Stimulated activated CD4-positive, alpha-beta T cell treated with anti-CD3 and anti-CD28 coated beads, Interleukin-15, amount 100 ng/mL, for 1 hour (primary cell): ENCODE measurements around the gene RAB11FIP2.

ENCODE experiments used
- DNase-seq, 2 donors: peaks; one replicate each; pipeline ENCODE4 v3.0.0-alpha.2; 2020; ENCODE audit warnings: low read depth in 1 of 2, low spot score in 1 of 2

Gene RAB11FIP2

DNA sequence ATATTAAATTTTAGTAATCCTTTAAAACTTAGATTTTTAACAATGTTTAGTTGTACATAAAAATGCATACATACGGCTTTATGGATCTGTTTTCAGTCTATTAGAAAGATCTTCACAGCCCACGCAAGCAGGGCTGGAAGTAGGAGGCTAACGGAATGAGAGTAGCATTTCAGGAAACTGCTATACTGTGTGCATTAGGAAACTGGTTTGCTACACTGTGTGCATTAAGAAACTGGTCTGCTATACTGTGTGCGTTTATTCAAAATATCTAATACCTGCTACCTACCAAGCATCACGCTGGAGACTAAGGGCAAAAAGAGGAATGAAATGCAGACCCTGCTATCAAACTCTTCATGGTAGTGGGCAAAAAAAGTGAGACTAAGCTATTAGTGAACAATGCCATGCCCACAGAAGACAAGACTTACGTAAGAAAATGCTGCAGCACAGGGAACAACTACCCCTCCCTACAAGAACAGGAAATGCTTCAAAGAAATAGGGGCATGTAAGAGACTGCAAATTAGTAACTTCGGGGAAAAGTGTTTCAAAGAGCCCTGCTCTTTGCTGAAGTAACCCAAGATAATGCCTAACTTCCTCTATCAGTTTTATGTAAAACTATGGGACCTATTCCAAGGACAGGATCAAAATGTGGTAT lies 11.3 kb downstream of the RAB11FIP2 start:
- DNase-seq = no peak

DNA sequence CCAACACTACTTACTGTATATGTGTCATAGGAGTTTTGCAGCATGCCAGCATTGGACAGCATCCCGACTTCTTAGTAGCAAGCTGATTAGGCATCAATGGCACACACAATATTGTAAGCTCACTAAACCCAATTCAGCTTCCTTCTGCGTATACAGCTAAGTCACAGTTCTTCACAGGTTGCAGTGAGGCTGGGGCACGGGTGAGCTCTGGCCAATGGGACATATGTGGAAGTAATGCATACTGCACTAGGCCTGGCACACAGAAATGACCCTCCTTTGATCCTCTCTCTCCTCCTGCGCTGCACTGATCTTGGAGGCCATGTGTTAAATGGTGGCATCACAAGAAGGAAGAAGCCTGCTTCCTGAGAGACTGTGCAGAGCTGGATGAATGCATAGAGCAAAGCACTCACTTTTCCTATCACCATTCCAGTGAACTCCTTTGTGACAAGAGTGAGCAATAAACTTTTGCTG lies 11.9 kb downstream of the RAB11FIP2 start:
- DNase-seq = no peak

DNA sequence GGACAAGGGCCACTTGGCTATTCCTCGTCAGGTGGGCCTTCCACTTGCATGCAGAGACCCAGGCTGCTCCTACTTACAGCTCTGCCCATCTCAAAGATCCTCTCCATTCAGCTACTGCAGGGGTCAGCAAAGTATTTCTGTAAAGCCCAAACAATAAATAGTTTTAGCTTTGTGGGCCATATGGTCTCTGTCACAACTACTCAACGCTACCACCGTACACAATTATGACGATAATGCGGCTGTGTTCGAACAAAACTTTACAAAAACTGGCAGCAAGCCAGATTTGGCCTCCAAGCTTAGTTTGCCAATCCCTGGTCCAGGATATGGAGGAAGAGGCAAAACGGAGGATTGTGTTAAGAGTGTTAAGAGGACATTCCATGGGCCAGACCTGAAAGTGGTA lies 12.8 kb downstream of the RAB11FIP2 start:
- DNase-seq = no peak

DNA sequence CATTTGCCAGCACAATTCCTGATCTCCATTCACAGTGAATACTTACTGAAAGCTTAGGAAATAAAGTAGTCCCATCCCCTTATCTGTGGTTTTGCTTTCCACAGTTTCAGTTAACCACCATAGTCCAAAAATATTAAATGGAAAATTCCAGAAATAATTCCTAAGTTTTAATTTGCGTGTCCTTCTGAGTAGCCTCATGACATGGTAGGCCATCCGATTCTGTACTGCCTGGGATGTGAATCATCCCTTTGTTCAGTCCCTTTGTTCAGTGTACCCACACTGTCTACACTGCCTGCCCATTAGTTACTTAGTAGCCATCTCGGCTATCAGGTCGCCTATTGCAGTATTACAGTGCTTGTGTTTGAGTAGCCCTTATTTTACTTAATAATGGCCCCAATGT lies 14.2 kb downstream of the RAB11FIP2 start:
- no peak for DNase-seq

DNA sequence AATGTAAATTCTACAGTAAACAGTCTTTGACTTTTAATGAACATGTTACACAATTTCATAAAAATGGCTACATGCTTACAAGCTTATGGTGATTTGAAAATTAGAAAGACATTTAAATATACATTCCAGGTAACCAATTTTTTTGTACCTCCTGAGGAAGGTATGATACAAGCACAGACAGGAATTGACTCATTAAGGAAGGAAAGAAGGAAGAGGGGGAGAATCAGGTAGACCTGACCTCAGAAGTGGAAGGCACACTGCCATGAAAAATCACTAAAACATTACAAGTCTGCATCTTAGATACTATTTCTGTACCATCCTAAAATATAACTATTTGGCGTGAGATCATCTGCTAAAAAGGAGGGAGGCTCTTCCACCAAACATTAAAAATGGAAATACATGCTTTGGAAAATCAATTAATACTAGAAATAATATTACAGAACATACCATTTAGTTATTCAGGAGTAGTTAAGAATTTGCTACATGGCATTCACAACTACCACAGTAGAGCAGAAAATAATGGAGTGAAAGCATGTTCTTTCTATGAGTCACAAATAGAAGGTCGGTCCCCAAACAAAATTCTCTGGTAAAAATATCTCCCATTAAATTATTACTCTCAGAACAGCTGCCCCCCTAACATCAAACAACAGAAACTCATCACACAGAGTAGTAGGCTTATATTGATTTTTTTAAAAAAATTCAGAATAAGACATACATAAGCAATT lies 15.2 kb downstream of the RAB11FIP2 start:
- no peak for DNase-seq

DNA sequence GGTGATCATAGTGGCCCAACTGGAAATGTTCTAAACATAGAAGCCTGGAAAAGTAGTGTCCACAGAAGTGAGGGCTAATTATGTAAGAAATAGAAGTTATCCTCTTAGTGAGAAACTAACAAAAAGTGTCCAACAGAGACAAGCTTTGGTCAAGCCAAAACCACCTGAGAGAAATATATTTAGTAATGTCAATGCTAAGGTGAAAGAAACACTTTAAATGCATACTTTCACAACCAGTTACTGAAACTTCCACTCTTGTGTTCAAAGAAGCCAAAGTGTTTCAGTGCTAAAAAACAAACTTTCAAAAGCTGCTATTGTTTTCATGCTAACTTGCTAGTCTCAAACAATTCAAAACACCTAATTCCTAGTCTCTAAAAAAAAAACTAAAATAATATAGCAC lies 18.1 kb downstream of the RAB11FIP2 start:
- DNase-seq = no peak

DNA sequence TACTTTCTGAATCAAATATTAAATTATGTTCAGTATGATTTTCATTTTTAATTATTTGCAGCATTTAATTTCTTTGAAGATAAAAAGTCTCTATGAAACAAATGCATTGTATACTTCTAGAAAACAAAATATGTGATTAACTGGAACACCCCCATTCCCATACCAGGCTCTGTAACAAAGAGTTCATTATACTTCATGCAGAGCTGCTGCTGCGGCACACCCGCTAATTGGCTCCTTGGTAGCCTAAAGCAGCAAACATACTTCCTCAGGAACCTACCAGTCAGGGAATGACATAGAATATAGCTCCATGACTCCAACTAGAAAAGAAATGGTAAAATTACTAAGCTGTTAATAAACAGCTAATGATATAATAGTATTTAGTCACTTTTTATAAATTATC lies 19.3 kb downstream of the RAB11FIP2 start:
- DNase-seq = no peak

DNA sequence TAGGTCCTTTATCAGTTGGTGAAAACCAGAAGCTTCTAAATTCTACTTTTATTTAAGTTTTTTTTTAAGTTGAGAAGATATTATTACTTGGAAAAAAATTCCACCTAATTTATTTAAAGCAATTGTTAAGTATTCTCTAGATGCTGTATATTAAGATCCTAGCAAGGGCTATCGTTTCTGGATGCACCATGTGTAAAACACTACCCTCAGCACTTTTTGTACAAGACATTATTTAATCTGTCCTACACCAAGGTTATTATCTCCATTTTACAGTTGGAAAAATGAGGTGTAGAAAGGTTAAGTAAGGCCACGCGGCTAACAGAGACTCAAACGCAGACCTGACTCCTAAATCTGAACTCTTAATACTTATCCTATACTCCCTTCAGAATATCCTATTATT lies 19.8 kb downstream of the RAB11FIP2 start:
- no peak for DNase-seq

DNA sequence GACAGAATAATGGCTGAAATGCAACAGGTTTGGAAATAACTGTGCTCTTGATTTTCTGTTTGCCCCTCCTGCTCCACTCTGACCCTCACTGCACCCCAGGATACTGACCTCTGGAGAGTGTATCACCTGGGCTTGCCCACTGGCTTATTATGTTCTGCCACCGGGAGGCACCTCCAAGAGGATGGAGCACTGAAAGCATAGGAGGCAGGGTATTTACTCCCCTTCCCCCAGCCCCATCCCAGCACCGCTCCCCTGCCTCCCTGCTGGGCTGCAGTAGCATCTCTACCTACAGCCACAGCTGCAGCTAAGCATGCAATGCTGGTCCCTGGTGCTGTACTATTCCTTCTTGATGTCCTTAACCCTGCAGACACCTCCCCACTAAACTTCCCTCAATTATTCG lies 26.4 kb downstream of the RAB11FIP2 start:
- DNase-seq = no peak

DNA sequence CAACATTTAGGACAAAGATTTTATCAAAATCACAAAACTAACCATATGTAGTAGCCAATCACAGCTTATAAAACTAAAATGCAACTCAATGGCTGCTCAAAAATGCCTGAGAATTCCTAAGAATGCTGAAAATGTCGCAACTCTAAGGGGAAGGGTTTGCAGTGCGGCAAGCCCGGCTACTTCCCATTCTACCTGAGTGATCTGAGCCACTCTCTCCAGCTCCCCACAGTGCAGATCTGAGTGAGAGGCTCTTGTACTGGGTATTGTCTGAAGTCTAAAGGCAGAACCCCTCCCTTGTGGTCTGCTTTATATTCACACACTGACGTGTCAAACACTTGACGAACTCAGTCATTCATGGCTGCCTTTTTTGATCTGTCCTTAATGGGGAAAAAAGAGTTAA lies 28.9 kb downstream of the RAB11FIP2 start:
- no peak for DNase-seq

DNA sequence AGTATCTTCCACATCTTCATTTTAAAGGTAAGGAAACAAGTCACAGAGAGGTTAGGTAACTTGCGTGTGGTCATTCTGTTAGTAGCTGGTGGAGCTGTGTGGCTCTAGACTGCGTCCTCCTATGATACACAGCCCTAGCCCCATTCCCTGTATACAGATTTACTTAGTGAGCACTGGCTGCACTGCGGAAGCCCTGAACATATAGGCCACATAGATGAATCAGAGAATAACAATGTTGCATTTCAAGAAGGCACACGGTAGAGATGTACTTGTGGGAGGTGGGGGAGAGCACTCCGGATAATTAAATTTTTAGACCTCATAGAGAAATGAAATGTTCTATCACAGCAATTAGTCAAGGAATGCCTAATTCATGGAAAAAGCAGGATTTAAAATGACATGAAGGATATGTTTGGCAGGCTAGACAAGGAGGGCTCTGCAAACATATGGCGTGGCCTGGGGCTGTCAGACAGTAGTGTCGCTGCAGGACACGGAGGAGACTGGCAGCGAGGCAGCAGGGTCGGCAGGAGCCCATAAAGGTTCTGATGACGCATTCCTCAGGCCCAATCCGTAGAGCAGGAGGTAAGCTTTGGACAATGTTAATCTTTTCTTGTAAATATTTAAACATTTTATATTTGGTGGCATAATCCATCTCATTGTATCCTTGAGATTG lies 29.5 kb downstream of the RAB11FIP2 start:
- DNase-seq = no peak

DNA sequence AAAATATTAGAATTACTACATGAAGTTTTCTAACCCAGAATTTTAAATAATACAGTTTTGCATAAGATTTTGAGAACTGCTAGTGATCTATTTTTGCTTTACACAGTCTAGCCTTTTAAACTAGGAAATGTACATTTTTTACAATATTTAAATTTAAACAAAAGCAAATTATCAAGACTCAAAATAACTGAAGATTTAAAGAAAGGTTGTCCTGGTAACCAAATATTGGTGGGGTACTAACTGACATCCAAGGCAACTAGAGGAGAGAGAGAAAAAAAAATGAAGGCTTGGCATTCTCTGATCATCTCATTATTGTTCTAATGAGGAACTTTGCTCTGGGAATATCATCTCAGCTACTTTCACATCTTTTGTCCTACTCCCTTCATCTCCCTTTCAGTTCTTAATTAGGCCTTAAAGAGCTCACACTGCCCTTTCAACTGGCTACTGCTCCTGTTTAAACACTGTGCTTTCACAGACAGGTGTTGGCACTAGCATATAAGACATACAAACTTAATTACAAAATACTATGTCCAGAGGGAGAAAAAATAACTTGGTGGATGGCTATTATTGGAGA lies 33.7 kb downstream of the RAB11FIP2 start:
- DNase-seq = no peak

DNA sequence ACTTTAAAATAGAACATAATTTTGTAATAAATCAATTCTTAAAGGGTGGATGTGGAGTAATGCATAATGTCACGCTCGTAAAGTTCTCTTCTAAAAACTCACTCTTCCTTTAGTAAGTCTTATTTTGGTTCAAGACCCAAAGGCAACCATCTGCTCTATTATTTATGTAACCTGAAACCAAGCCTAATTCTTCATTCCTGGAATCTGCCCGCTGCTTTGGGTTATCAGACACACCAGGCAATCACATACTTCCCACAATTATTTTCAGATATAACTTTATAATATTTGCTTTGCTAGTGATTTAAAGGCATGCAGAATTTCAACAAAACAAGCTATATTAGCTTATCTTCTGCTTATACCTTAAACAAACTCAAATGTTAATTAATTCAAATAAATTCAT lies 39.0 kb downstream of the RAB11FIP2 start:
- DNase-seq = no peak

DNA sequence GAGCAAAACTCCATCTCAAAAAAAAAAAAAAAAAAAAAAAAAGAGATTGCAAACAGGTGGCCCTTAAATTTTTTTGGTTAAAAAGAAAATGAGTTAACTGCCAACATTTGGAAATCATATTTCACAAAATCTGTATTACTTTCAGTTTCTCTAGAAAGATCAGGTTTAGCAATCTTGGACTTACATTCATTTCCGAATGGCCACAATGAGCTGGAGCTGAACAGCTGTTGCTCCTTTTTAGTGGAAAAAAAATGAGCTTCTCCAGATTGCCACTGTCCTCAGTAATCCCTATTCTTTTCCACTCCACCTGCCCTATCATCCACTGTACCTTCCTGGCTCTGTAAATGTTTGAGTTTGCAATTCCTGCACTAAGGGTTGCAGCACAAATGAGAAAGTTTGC lies 43.6 kb downstream of the RAB11FIP2 start:
- no peak for DNase-seq

DNA sequence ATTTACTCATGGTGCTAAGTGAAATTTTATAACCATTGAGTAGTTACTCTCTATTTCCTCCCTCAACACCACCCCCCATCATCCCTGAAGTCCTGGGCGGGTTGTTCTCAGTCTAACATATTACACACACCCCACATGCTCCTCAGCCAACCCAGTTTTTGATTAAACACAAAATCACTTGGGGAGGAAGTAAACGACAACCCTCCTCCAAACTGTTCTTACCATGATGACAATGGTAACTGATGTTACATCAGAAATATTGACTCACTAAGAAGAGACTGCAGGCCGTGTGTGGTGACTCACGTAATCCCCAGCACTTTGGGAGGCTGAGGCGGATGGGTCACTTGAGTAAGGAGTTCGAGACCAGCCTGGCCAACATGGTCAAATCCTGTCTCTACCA lies 44.2 kb downstream of the RAB11FIP2 start:
- DNase-seq = no peak

DNA sequence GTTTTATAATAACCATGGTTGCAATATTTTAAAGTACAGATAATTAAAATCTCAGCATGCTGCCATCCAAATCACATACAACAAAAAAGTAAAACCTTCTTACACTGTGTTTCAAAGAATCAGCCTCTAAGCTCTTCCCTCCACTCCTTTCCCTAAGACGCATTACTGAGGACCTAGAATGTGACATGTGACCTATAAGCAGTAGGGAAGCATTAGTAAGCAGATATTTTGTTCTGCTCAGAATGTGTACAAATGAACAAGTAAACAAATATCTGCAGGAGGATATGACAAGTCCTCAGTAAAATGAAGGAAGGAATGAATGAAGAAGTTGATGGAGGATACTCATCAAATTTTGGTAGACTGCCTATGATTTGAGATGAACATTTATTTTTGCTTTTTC lies 49.1 kb downstream of the RAB11FIP2 start:
- DNase-seq = no peak

DNA sequence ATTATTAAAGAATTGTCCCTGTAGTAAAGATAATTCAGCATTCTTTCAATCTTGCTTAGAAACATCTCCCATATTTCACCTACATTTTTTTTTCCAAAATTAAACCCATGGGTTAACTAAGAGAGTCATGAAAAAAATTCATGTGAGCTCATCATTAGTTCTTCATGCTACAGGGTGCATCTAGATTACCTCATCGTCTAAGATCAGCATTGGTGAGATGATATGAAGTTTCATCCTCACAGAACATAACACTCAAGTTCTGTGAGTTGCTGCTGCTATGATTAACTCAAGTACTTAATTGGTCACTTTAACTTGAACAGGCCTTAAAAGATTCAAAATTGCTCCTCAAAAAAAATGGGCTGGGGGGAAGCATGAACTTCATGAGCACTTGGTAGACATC lies 50.0 kb downstream of the RAB11FIP2 start:
- no peak for DNase-seq

DNA sequence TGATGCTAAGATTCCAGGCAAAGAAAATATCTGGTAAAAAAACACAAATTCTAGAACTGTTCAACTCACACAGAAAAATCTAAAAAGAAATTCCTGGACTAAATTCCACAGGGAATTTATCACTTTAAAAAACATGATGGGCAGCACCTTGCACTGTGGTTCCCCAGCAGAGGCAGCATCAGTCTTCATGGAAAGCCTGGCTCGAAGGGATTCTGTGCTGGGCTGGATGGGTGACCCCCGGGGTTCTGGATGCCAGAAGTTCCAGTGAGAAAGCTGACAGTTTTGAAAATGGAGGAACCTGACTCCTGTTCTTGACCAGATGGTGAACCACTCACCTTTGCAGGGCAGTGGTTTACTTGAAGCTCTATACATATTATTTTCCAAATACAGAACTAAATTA lies 52.0 kb downstream of the RAB11FIP2 start:
- no peak for DNase-seq

DNA sequence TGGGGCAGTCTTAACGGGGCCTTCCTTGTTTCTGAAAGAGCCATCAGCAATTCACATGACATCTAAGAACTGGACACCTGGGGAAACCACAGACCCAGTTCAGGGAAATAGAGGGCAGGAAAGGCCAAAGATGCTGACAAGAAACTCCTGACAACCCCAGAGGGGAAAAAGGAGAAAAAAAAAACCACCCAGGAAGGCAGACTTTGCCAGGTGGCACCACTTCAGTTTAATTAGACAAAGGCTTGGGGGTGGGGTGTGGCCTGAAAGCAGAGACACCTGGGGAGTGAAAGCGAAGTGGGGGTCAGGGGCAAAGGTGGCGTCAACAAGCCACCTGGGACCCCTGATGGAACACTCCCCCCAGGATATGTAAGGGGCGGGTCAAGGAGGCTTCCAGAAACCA lies 53.6 kb downstream of the RAB11FIP2 start:
- DNase-seq = no peak

DNA sequence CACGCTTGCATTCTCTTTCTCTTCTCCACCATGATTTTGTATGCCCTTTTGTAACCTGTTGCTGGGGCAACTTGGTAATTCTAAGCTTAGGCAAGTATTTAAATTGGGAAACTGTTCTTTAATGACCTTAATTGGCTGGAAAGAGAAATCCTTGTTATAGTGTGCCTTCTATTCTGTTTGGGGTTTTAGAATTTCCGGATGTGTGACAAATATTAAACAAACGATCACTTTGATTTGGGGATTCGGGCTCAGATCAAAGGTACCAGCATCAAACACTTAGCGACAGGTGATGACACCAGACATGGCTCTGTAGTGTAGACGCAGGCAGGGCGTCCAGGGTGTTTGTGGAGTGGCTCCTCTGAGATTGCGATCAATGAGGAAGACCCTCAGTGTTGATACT lies 55.0 kb downstream of the RAB11FIP2 start:
- DNase-seq = no peak

DNA sequence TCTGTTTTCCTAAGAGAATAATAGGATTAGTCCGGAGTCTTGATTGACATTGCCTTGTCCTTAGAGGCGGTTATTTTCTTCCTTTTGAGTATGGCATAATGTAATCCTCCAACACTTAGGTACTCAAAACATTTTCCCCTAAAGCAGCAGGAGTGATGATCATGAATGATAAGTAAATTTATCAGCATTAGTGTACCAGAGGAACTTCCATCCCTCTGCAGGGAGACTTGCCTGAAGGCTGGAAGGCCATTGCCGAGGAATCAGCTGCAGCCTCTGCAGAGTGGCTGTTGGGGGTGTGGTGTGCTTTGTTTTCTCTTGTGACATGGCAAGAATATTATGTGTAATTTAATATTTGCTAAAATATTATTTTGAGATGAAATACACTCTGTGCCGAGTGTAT lies 56.8 kb downstream of the RAB11FIP2 start:
- no peak for DNase-seq

DNA sequence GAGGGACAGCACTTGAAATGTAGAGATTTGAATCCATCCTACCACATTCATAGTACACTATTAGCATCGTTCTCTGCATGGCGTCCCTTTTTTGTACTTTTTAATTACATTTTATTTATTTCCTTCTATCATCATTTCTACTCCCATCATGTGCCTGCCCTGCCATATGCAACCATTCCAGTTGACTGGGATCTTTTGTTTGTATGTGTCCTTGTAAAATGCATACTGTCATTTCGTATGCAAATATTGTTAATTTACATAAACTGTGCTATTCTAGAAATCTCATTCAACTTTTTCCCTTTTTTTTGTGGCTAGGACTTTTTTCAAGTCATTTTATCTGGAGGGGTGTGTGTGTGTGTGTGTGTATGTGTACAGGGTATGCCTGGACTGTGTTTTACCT lies 57.9 kb downstream of the RAB11FIP2 start:
- no peak for DNase-seq
